ENCODE data around the gene CLRN1.
"Not testable (repeated sequence)": the region's sequence is repeated elsewhere in the genome, so short reads cannot be mapped to it uniquely, and the experiment has no call there.

CLRN1 gene, protein sequence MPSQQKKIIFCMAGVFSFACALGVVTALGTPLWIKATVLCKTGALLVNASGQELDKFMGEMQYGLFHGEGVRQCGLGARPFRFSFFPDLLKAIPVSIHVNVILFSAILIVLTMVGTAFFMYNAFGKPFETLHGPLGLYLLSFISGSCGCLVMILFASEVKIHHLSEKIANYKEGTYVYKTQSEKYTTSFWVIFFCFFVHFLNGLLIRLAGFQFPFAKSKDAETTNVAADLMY

DNA sequence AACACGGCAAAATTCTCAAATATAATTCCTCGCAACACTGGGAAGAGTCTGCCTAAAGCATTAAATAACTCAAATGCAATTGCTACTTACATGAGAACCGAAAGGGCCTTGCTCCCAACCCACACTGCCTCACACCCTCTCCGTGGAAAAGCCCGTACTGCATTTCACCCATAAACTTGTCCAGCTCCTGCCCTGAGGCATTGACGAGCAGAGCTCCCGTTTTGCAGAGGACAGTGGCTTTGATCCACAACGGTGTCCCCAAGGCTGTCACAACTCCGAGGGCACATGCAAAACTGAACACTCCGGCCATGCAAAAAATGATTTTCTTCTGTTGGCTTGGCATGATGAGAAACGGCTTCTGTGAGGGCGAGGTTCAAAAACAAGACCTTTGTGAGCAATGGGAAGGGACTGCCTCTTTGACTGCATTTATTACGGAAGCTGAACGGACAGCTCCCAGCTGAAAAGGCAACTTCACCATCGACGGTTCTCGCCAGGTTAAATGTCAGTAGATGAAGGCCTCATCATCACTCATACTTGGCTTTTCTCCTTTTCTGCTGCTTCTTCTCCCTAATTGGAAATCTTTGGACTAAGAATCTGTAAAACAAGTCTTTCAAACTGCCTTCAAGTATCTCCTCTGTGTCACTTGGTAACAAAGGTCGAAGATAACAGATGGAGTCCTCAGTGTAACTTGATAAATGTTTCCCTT, at the start of gene CLRN1:
CLRN1 (minus strand) TSS at position 362 of the 706 bp plus-strand sequence; CDS start at position 343, 19 bp downstream.
- no peak for DNase-seq

GRCh38 chr3:151016478-151016795, 43.9 kb upstream of the CLRN1 start:
- no peak for DNase-seq

- no peak for DNase-seq
These were observed 43.4 kb upstream of the CLRN1 start for GRCh38 chr3:151015767-151016477.

- no peak for DNase-seq
These were observed 42.7 kb upstream of the CLRN1 start for GRCh38 chr3:151015181-151015580.

DNA sequence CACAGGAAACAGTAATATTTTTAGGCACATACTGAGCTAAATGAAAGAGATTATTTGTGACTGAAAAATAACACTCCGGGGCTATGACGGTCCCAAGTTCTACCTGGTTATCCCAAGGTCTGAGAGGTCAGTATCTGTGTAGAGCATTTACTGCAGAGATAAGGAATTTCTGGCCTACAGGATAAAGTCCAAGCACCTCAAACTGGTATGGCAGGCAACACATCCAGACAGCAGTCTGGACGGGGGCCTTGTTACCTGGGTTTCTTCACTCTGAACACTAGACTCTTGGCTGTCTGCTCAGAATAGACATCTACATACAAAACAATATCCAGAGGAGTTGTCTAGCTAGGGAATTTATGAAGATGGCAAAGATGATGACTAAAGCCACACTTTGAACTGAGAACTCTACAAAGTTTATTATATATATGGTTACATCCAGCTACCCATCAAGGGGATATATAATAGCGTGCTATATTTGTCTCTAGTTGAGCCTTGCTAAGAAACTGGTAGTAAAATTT, 42.0 kb upstream of the CLRN1 start:
- no peak for DNase-seq

GRCh38 chr3:151012753-151013152, 40.2 kb upstream of the CLRN1 start:
- DNase-seq, result no peak

GRCh38 chr3:151011427-151011826, 38.9 kb upstream of the CLRN1 start:
- DNase-seq, result no peak

GRCh38 chr3:151009981-151010380, 37.5 kb upstream of the CLRN1 start:
- no peak for DNase-seq

DNA sequence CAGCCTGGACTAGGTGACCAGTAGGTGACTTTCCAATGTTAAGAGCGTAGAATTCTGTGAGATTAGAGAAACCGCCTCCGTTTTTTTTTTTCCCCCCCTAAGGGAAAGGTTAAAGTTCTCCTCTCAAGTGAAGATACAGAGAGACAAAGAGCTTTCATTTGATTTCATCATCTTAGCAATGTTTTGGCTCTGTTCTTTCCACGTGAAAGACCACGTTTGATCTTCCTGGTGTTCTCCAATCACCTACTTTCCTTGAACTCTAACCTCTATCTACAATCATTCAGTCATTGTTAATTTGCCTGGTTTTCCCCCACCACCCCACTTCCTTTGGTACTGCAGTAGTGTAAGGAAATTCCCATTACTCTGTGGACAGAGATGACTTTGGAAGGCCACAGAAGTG, 36.9 kb upstream of the CLRN1 start:
- no peak for DNase-seq

GRCh38 chr3:151008699-151009098, 36.2 kb upstream of the CLRN1 start:
- DNase-seq, result no peak

DNA sequence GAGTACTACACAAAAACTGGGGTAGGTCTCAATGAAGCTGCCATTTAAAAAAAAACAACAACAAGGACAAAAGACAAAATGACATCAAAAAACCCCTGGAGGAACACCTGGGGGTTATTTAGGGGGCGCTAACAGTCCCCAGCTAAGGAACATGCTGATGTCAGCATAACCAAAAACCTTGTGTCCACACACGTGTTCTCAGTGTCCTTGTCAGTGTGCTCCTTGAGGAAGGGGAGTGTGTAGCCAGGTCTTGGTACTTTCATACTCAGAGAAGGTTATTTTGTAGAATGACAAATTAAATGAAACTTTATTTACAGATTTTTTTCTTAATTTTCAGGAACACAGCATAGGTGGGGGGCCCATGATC, 31.2 kb upstream of the CLRN1 start:
- DNase-seq, result no peak

- DNase-seq, result no peak
These were observed 30.7 kb upstream of the CLRN1 start for GRCh38 chr3:151003029-151003767.

DNA sequence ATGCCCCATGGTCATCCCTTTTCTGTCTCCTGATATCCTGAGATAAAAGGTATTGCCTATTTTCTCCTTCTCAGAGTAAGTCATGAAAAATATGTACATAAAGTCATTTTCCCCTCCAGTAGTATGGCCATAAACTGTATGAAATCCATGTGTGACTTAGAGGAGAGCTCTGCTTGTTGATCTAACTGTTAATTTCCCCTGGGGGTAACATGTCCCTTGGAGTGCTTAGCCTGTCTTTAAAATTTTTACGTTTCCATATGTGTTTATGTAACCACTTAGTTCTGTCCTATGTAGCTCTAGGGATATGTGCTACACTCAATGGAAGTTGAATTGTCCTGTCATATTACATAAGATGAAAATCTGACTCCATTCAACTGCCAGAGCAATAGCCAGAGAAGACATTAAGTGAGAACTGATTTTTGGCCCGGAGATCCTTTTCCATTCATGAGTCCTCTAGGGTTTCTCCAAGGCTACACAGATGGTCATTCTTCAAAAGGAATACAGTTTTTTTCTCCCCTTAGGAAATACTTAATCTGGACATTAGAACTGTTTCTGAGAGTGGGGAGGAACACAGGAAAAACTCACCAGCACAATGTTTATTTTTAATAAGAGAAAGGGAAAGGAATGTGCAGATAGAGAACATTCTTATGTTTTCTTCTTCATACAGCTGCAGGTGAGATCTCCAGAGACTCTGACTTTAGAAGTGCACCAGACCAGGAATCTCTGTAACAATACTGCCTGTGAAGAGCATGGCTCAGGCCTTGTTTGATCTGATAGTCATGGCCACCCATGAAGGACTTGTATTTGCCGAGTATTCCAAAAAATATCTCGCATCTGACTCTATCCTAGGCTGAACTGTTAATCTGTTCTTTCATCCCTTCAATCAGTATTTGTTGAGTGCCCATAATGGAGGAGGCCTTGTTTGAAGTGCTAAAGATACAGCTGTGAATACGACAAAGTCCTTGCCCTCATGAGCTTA, 29.8 kb upstream of the CLRN1 start:
- no peak for DNase-seq

- DNase-seq, result no peak
These were observed 26.5 kb upstream of the CLRN1 start for GRCh38 chr3:150998996-150999395.

DNA sequence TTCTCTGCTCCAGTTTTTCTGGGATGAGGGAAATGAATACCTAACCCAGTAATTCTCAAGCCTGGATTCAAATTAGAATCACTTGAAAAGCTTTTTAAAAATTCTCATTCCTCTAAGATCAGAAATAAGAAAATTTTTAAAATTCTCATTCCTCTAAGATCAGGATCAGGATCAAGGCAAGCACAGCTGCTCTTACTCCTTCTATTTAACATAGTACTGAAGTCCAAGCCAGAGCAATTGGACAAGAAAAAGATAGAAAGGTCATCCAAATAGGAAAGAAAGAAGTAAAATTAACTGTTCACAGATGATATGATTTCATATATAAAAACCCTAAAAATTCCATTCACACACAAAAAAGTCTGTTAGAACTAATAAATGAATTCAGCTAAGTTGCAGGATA, 24.2 kb upstream of the CLRN1 start:
- no peak for DNase-seq

DNA sequence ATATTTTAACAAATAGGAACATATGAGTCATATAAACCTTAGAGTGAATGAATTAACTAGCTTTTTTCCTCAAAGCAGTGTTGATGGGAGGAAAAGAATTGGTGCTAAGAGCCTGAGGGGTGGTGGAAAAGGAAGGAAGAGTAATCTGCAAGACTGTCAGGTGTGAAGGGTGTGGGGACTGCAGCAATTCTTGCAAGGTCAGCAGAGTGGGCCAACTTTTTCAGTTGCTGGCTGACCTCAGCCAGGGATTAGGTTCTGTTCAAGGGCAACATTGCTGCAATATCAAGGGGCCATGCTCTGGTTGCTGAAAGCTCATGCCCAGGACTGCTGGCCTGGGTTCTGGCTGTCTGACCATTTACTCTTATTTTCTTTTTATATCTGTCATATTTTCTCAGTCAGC, 23.0 kb upstream of the CLRN1 start:
- no peak for DNase-seq

GRCh38 chr3:150989208-150989607, 16.7 kb upstream of the CLRN1 start:
- DNase-seq, result no peak

DNA sequence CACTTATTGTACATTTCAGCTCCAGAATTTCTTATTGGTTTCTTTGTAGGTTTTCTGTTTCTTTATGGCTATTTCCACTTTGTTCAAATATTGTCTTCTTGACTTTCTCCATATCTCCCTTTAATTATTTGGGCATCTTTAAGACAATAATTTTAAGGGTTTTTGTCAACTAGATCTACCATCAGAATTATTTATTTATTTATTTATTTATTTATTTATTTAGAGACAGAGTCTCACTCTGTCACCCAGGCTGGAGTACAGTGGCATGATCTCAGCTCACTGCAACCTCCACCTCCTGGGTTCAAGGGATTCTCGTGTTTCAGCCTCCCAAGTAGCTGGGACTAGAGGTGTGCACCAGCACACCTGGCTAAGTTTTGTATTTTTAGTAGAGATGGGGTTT, 15.9 kb upstream of the CLRN1 start:
- DNase-seq, result not testable (repeated sequence)

DNA sequence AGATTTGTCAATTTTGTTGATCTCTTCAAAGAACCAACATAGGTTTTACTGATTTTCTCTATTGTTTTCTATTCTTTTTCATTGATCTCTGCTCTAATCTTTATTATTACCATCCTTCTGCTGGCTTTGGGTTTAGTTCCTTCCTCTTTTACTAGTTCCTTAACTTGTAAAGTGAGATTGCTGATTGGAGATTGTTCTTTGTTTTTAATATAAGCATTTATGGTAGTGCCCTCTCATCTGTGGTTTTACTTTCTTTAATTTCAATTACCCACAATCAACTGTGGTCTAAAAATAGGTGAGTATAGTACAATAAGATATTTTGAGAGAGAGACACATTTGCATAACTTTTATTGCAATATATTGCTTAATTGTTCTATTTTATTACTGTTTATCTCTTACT, 13.2 kb upstream of the CLRN1 start:
- DNase-seq, result no peak

- no peak for DNase-seq
These were observed 11.5 kb upstream of the CLRN1 start for GRCh38 chr3:150984066-150984465.

DNA sequence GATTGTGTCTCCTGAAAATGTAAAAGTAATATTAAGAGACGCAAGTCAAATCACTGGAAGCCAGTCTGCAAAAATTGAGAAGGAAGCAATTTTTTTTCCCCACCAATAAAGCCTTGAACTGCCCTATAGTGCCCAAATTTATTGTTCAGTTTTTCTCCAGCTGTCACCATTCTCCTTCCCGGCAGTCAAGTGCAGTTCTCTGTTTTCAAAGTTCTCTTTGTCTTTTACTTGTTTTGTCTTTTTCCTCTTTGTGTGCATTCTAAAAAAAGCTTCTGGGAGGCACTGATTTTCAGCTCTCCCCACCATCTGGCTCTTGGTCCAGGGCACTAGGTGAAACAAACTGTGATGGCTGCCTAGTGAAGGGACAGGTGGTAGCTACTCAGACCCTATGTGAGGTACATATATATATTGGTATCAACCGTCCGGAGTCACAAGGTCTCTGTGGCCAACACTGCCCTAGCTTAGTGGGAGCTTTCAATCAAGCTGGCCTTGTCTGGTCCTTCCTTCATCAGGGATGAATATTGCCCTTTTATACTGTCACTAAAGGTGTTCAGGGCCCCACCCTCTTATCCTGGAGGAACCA, 6.1 kb upstream of the CLRN1 start:
- DNase-seq, result no peak

DNA sequence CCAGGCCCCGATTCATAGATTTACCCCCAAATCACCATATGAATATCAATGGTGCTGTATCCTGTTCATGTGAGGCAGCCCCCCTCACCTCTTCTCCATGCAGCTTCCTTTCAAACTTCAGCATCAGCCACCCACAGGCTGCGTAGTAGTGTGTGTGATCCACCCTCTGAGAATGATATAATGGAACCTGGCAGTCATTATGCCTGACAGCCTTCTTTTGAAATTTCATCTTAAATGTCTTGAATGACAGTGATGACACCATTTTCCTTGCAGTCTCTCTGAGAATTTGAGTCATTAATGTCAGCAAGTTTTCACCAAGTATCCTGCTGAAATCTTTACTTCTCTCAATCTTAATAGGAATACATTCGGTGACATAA, 3.5 kb upstream of the CLRN1 start:
- no peak for DNase-seq

Data from SHP77 (cell line).